ENCODE measurements around the gene TRIM38.
A peak's percentile ranks its signal among the peaks of the same experiment; 100 is the strongest.
"Not testable (repeated sequence)": the region's sequence is repeated elsewhere in the genome, so short reads cannot be mapped to it uniquely, and the experiment has no call there.

The TRIM38 gene

GRCh38 chr6:25962149-25963127 lies at the start of gene TRIM38:
Gene TRIM38 (plus strand): TSS chr6:25962802. CDS start chr6:25966523, 3,721 bp downstream.
- DNase-seq (ENCODE audit: low spot score), result peak; percentile 97

- no peak for DNase-seq (ENCODE audit: low spot score)
These were observed 48.9 kb upstream of the TRIM38 start for GRCh38 chr6:25913741-25914140.

- DNase-seq (ENCODE audit: low spot score), result no peak
These were observed 46.3 kb upstream of the TRIM38 start for GRCh38 chr6:25916330-25916729.

- no peak for DNase-seq (ENCODE audit: low spot score)
These were observed 45.7 kb upstream of the TRIM38 start for GRCh38 chr6:25916789-25917490.

DNA sequence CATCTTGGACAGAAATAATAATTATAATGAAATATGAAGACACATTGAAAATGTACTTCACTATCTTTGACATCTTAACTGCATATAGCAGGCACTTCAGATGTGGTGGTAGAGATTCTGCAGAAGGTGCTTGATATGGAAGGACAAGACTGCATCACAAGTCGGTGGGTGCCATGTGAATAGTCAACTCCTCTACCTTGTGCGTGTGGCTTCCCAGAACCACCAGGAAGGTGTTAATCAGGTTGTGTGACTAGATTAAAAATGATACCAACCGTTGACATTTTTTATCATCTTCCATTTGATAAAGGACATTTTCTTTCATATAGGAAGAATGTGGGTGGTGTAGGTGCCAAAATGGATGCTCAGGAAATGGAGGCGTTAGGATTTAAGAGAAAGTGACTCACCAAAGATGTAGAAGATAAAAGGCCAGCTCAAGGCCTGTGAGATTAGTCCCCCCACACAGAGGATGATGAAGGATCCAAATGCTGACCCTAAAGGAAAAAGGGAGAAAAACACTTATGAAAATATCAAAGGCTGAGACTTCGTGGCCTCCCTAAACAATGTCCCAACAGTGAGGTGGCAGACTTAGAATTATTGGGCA lies 44.4 kb upstream of the TRIM38 start:
- DNase-seq (ENCODE audit: low spot score), result no peak

GRCh38 chr6:25919657-25920056 lies 42.9 kb upstream of the TRIM38 start:
- no peak for DNase-seq (ENCODE audit: low spot score)

DNA sequence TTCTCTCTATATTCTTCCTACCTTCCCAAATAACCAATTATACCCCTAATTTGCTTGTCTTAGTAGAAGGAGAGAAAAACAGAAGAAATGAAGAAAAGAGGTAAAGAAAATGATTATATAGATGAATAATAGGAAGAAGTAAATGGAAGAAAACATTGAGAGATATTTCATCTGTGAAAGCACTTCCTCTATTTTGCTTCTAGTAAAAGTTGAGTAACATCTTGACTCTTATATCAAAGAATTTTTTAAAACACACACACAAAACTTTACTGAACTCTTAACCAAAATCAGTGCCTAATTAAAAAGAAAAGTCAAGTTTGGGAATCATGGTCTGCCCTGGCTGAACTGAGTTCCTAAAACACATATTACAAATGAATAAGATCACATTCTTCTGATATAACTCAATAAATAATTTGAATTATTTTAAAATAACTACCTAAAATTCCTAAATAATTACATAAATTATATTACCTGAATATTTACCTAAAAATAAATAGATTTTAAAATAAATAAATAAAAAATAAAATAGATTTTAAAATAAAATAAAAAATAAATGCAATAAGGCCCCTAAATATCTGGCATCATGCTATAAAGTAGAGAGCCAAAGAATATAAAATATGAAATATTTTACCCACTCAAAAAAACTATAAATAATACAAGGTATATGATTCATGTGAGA lies 40.9 kb upstream of the TRIM38 start:
- DNase-seq (ENCODE audit: low spot score), result no peak

DNA sequence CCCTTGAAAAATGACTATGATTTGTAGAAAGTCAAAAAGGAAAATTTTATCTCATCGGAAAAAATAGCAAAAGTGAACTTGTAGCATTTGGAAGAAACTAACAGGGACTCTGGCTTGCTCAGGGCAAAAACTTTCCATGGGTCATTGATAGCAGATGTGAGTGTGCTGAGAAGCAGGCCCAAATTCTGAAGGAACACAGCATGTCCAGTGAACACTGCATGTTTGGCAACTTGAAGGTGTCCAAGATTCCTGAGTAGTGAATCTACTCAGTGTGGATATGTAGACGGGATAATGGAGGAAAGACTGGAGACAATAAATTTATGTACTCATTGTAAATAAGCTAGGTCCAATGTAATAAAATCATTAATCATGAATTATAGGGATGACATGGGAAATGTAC lies 40.3 kb upstream of the TRIM38 start:
- DNase-seq (ENCODE audit: low spot score), result no peak

DNA sequence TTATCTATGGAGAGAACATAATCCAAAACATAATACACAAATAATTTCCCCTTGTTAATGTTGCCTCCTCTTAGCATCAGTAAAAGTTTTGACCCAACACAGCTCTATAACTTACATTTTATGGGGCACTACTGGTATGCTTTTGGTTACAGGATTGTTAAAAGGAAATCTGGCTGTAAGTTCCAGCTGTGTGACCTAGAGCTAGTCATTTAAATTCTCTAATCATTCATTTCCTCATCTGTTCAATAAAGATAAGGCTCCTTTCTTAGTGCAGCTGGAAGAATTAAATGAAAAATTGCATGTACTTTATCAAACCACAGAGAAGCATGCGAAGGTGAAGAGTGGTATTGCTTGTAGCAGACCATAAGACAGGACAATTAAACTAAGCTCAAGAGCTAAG lies 36.7 kb upstream of the TRIM38 start:
- no peak for DNase-seq (ENCODE audit: low spot score)

GRCh38 chr6:25927178-25927577 lies 35.4 kb upstream of the TRIM38 start:
- no peak for DNase-seq (ENCODE audit: low spot score)

DNA sequence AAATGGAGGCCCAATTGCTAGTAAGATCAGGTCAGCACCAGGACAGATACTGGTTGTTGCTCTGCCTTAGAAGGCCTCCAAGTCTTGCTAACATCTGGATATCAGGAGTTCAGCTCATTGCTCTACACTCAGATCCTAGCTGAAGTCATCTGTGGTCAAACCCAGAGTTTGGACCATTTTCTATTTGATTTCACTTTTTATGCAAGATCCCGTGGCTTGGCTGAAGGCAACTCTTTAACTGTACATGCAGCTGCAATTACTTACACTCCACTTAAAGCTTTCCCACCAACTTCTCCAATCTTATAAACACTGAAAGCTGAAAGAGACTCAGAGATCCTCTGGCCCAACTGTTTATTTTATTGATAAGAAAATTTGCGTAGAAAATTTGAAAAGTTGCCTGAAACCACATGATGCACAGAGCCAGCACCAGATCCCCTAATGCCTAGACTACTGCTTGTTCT lies 34.8 kb upstream of the TRIM38 start:
- no peak for DNase-seq (ENCODE audit: low spot score)

GRCh38 chr6:25928562-25929324 lies 33.9 kb upstream of the TRIM38 start:
- DNase-seq (ENCODE audit: low spot score), result no peak

GRCh38 chr6:25929785-25930184 lies 32.8 kb upstream of the TRIM38 start:
- not testable (repeated sequence) for DNase-seq (ENCODE audit: low spot score)

- DNase-seq (ENCODE audit: low spot score), result no peak
These were observed 31.8 kb upstream of the TRIM38 start, which contains the start of gene SLC17A2 for GRCh38 chr6:25930532-25931410. Gene SLC17A2 (minus strand): TSS chr6:25930691. CDS start chr6:25925796, 4,895 bp downstream.

- no peak for DNase-seq (ENCODE audit: low spot score)
These were observed 31.2 kb upstream of the TRIM38 start for GRCh38 chr6:25931411-25931709.

DNA sequence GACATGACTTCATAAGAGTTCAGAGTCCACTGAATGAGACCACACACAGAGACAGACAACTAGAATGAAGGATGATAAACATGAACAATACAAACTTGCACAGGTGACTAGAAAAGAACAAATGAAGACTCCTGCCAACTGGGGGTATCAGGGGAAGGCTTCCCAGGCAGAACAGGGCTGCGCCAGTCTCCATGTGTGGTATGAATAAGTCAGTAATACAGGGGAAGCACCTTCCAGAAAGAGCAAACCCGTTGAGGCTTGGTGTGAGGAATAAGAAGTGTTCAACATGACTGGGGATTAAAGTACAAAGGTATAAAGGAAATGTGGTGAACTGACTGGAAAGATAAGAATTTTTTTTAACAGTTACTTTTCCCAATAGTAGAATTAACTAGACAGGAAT lies 28.4 kb upstream of the TRIM38 start:
- DNase-seq (ENCODE audit: low spot score), result no peak

DNA sequence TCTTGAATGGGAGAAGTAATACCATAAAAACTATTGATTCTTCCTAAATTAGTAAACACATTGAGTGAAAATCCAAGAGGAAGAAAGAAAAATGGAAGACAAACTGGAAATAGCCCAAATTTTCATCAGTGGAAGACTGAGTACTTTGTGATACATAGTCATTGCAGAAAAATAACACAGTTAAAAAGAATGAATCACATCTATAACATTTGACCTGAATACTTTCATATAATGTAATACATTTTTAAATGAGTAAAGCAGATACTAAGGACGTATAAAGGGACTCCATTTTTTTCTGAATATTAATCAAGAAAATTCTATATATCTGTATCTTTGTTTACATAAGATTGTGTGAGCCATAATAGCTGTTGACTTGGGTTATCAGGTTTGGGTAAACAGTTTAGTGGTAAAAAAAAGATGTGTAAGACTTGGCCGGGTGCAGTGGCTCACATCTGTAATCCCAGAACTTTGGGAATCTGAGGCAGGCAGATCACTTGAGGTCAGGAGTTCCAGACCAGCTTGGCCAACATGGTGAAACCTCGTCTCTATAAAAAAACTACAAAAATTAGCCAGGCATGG lies 27.8 kb upstream of the TRIM38 start:
- DNase-seq (ENCODE audit: low spot score), result no peak

DNA sequence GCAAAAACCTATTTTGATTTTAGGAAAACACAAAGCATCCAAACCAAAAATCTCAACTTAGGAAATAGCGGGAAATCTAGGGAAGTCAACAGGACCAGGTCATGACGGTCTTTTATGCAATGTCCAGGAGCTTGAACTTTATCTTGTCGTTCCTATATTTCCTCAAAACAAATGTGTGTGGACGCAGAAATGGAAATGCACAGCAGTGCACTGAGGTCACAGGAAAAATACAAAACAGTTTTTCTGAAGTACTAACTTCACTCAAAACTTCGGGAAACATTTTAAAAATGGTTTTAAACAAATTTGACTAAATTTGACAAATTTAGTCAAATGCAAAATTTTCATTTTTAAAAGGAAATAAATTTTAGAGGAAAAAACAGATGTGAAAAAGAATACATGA lies 26.6 kb upstream of the TRIM38 start:
- DNase-seq (ENCODE audit: low spot score), result no peak

DNA sequence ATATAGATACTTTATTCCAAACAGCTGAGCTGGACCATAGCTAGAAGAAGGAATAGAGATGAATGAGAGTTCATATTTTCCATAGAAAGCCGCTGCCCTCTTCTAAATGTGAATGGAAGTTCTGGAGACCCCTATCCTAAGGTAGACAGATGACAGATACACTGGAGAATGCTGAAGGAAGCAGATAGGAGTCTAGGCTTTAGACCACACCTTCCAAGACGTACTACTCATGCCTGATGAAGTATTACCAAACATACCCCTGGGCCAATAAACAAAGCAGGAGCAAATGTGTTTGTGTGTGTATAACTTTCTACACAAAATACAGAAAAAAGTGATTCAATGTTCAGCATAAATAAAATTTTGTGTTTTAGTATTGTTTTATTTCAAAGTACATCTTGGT lies 23.0 kb upstream of the TRIM38 start:
- DNase-seq (ENCODE audit: low spot score), result no peak

GRCh38 chr6:25942561-25943147 lies 19.9 kb upstream of the TRIM38 start:
- DNase-seq (ENCODE audit: low spot score), result peak; percentile 74

Measured in NAMALWA (cell line).